GM12878 (cell line): ENCODE data around the gene NRM. TPM values are rescaled to one million over a fixed set of nuclear protein-coding genes. Genes with fewer than 3 reads are reported as not detected.

Experiments used
- CUX1 ChIP-seq: IDR thresholded peaks from 2 replicates; pipeline ENCODE4 v1.6.1; 2012; ENCODE audit warnings: improper control_type of control experiment, low read depth, low read length; ENCODE audit not compliant: insufficient replicate concordance
- ETV6 ChIP-seq, 2 experiments: fragments of 450-650 bp in 1 of 2; IDR thresholded peaks in 1 of 2; conservative IDR thresholded peaks in 1 of 2; 2 replicates each; pipeline ENCODE4 v1.6.1; 2014; ENCODE audit warnings: antibody characterized with exemption in 1 of 2, borderline replicate concordance in 1 of 2, low read depth in 1 of 2, mild to moderate bottlenecking in 1 of 2, moderate library complexity in 1 of 2
- KAT2A ChIP-seq: conservative IDR thresholded peaks from 2 replicates; pipeline ENCODE4 v1.6.1; 2011; ENCODE audit warnings: low read depth, low read length; ENCODE audit not compliant: control insufficient read depth
- MYC ChIP-seq: IDR thresholded peaks from 2 replicates; pipeline ENCODE4 v1.6.1; 2011; ENCODE audit warnings: mild to moderate bottlenecking, low read length, moderate library complexity, inconsistent platforms; ENCODE audit not compliant: insufficient read depth, insufficient replicate concordance, insufficient read length, severe bottlenecking
- NFYA ChIP-seq: IDR thresholded peaks from 2 replicates; pipeline ENCODE4 v1.6.1; 2011; ENCODE audit warnings: low read depth, mild to moderate bottlenecking, low read length, improper control_type of control experiment, borderline replicate concordance
- NR2F1 ChIP-seq: fragments of 450-650 bp; conservative IDR thresholded peaks from 2 replicates; pipeline ENCODE4 v1.6.1; 2017; ENCODE audit warnings: mild to moderate bottlenecking
- PBX3 ChIP-seq: IDR thresholded peaks from 2 replicates; pipeline ENCODE4 v1.6.1; 2011; ENCODE audit warnings: mild to moderate bottlenecking, low read depth, low read length, moderate library complexity; ENCODE audit not compliant: insufficient replicate concordance
- PRDM15 ChIP-seq: fragments of 450-650 bp; formaldehyde crosslinking; IDR thresholded peaks from 2 replicates; pipeline ENCODE4 v1.4.0; 2020; ENCODE audit warnings: mild to moderate bottlenecking, moderate library complexity
- RB1 ChIP-seq: fragments of 450-650 bp; formaldehyde crosslinking; IDR thresholded peaks from 2 replicates; pipeline ENCODE4 v1.6.1; 2017; ENCODE audit warnings: mild to moderate bottlenecking, borderline replicate concordance
- TCF12 ChIP-seq: IDR thresholded peaks from 2 replicates; pipeline ENCODE4 v1.6.1; 2011; ENCODE audit warnings: low read depth, mild to moderate bottlenecking, low read length
- ZBTB33 ChIP-seq: fragments of 450-650 bp; IDR thresholded peaks from 2 replicates; pipeline ENCODE4 v1.6.1; 2017; ENCODE audit warnings: mild to moderate bottlenecking
- ZNF687 ChIP-seq: fragments of 450-650 bp; IDR thresholded peaks from 2 replicates; pipeline ENCODE4 v1.6.1; 2017; ENCODE audit warnings: mild to moderate bottlenecking, moderate library complexity
- polyA plus RNA-seq, 11 experiments: library from polyadenylated mRNA; depleted of rRNA in 4 of 11; unstranded in 6 of 11; stranded (reverse) in 5 of 11; fragments of >200 nt; fragmentation: Nextera tagmentation in 4 of 11; fragmentation: Illumina TruSeq in 1 of 11; extraction: Ambion mirVana in 4 of 11; extraction: Trizol in 1 of 11; gene quantifications; 1 replicate in 1 of 11; 2 replicates in 10 of 11; pipeline versions ENCODE4 v1.2.1 to v1.2.3, GENCODE V29; 2011 to 2016; ENCODE audit warnings: inconsistent platforms in 2 of 11, missing spikeins in 2 of 11, low read depth in 1 of 11
- total RNA-seq, 4 experiments: library from RNA; depleted of rRNA in 3 of 4; stranded (reverse); fragments of >200 nt in 3 of 4; fragmentation: Illumina TruSeq in 1 of 4; extraction: Trizol in 1 of 4; gene quantifications; 2 replicates each; pipeline versions ENCODE4 v1.2.1 to v1.2.3, GENCODE V29; 2013 to 2021

The NRM gene
- total and polyA plus RNA-seq, 10 of the 15 experiments (the other 5 are each of a cell fraction or from before 2014, with no cell fraction given) = 15.4 to 46.7 (median 29.0) TPM

GRCh38 chr6:30716879-30717128 lies 26.0 kb upstream of the NRM start (continued):
- no peak for TF ChIP-seq ZBTB33
- TF ChIP-seq NFYA = no peak
- TF ChIP-seq MYC = no peak
- TF ChIP-seq CUX1 = no peak
- no peak for TF ChIP-seq RB1
- TF ChIP-seq ETV6 (conservative IDR thresholded peaks at IDR 0.05 in 1 of 2, IDR thresholded peaks at IDR 0.05 in 1 of 2; ENCODE audit: borderline replicate concordance in 1 of 2, low read depth in 1 of 2) = no peak
- no peak for TF ChIP-seq NR2F1
- TF ChIP-seq KAT2A = no peak
- no peak for TF ChIP-seq ZNF687
- TF ChIP-seq PBX3 = no peak
- TF ChIP-seq PRDM15 (CRISPR knock-in tag) = no peak
- no peak for TF ChIP-seq TCF12
